NOMO-1 treated with dmso at 0.1 percent for 144 hours (cell line): Measurements from ENCODE around the gene STT3B.

Source experiments
- DNase-seq: peaks from one replicate; lab custom pipeline; 2025; ENCODE audit not compliant: unreplicated experiment; lab: John Stamatoyannopoulos, UW

The STT3B gene

DNA sequence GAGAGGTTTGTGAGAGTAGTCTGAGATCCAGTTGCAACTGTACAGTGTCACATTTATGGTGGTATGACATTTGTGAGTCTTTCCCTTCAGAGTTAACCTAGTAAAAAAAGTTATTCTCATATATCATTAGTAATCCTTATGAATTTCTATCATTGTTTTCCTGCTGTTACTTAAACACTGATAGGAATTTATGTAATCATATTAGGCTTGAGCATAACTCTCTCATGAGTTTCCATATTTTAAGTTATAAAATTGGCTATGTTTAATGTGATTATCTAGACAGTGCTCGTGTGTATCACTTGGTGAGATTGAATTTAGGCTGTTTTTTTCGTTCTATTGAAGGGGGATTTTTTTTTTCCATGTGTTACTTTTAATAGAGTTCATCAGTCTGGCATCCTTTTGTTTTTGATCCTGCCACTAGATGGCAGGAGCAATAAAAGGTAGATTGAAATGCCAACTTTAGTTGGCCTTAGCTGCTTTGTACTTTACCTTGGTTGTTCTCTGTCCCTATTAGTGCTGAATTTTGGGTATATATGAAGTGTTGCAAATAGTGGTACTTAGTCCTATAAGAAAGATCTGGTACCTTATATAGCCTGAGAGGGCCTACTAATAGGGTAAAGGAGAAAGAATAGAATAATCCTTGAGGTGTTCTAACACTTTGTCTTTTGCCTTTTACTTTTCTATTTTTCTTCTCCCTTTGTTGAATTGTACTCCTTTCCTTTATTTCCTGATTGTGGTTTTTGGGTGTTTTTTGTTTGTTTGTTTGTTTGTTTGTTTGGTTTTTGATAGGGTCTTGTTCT, 17.9 kb downstream of the STT3B start:
- no peak for DNase-seq

- no peak for DNase-seq
Observed at GRCh38 chr3:31551646-31552045, 18.9 kb downstream of the STT3B start.

DNA sequence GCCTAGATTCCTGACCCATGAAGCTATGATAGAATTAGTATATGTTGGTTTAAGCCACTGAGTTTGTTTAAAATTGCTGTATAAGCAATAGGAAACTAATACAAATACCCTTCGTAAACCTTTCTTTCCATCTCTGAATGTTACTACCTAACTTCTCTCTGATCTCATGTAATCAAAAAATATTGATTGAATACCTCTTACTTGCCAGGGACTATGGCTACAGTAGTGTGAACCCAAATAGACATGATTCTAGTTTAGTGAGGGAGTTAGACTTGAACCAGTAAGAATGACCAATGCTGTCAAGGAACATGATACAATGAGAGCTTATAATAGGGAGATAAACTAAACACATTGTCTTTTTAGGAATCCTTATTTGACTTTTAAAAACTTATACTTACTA, 19.4 kb downstream of the STT3B start:
- no peak for DNase-seq

GRCh38 chr3:31553258-31553657, 20.5 kb downstream of the STT3B start:
- no peak for DNase-seq

DNA sequence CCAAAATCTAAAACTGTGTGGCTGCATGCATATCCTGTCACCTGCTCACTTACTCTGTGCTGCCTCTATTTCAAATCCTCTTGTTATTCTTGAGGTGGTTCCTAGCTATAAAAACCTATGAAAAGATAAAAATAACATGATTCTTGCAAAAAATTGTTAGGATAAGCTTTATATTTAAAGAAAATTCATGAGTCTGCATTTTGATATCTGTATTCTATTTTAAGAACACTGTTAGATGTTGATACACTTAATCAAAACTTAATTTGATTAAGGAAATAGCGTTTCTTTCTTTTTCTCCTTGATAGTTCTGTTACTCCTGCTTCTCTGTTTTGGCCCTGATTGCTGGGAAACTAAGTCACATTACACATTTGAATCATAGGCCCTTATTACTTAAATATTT, 22.5 kb downstream of the STT3B start:
- no peak for DNase-seq

DNA sequence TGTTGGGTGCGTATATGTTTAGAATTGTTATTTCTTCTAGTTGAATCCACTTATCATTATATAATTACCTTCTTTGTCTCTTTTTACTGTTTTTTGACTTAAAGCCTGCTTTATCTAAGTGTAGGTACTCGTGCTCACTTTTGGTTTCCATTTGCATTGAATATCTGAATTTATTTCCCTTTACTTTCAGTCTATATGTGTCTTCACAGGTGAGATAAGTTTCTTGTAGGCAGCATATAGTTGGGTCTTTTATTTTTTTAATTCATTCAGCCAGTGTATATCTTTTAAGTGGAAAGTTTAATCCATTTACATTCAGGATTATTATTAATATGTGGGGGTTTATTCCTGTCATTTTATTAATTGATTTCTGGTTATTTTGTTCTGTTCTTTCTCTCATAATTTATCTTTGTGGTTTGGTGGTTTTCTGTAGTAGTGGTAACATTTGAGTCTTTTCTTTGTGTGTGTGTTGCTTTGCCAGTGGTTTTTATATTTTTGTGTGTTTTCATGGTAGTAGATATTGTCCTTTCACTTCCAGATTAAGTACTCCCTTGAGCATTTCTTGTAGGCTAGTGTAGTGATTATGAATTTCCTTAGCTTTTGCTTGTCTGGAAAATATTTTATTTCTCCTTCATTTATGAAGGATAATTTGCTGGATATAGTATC, 27.3 kb downstream of the STT3B start:
- DNase-seq: no peak

GRCh38 chr3:31561891-31562290, 29.2 kb downstream of the STT3B start:
- DNase-seq: no peak

DNA sequence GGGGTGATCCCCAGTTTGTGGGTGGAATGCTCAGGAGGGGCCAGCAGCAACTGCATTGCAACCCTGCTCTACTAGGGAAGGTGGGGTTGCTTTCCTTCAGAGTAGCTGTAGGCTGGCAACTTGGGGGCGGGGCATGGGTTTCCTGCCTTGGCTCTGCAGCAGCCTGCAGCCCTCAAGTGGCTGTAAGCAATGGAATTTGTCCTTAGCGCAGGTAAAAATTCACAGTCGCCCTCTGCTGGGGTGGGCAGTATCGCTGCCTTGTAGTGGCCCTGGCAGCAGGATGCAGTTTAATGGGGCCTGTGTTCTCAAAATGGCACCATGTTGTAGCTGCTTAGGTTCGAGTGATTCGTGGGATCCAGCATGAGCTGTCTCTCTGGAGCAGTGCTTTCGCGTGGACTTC, 29.8 kb downstream of the STT3B start:
- DNase-seq: no peak

- DNase-seq: no peak
Observed at GRCh38 chr3:31565288-31565687, 32.6 kb downstream of the STT3B start.

DNA sequence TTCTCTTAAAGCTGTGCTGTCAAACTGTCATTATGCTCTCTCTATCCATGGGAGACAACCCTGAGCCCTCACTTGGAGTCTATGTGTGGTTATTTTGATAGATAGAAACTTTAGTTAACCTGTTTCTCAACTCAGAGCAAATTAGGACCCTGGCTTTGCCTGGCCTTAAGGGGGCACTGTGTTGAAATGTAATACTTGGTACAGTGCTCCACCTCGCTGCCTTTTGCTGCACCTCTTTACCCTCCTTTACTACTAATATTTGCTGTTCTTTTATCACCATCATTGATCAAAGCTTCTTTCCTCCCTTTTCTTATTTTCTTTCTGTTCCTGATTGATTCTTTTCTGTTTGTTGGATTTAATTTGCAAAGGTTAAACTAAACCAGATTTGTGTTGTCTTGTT, 34.3 kb downstream of the STT3B start:
- DNase-seq: no peak

- no peak for DNase-seq
Observed at GRCh38 chr3:31568649-31569048, 35.9 kb downstream of the STT3B start.

- DNase-seq: no peak
Observed at GRCh38 chr3:31571325-31571724, 38.6 kb downstream of the STT3B start.

DNA sequence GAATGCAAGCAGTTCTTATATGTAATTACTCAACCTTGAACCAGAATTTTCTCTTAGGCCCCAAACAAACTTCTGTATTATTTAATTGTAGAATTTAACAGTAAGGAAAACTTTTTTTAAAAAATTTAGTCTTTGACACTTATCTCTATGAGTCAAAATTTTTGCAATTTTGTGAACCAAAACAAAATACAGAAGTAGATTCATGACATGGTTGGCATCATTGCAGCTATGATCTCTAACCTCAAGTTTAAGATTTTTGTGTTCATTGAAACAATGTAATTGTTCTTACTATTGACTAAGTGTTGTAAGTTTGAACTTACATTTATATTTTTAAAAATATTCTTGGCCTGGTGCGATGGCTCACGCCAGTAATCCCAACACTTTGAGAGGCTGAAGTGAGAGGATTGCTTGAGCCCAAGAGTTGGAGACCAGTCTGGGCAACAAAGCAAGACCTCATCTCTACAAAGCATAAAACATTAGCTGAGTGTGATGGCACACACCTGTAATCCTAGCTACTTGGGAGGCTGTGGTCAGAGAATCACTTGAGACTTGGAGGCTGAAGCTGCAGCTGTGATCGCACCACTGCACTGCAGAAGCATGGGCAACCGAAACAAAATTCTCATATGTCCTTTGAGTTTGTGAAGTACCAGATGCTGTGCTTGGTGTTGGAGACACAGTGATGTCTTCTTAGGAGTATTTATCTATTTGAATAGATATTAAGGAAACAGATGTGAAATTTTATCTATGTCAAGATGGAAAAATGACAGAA, 39.7 kb downstream of the STT3B start:
- DNase-seq: no peak

- DNase-seq: no peak
Observed at GRCh38 chr3:31573036-31573779, 40.5 kb downstream of the STT3B start.

- DNase-seq: no peak
Observed at GRCh38 chr3:31575448-31575847, 42.7 kb downstream of the STT3B start.

GRCh38 chr3:31576521-31576920, 43.8 kb downstream of the STT3B start:
- DNase-seq: no peak

DNA sequence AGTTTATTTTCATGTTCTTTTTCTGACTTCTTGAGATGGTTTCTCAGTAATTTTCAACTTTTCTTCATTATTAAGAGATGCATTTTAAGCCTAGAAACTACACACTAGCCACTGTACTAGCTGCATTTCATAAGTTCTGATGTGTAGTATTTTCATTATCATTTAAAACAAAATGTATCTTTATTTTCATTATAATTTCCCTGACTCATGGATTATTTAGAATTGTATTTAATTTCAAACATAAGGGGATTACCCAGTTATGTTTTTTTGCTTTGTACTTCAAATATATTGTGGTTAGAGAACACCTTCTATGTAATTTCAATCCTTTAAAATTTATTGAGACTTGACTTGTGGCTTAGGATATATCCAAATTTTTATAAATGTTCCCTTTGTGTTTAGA, 44.5 kb downstream of the STT3B start:
- no peak for DNase-seq

GRCh38 chr3:31579828-31580227, 47.1 kb downstream of the STT3B start:
- DNase-seq: no peak

DNA sequence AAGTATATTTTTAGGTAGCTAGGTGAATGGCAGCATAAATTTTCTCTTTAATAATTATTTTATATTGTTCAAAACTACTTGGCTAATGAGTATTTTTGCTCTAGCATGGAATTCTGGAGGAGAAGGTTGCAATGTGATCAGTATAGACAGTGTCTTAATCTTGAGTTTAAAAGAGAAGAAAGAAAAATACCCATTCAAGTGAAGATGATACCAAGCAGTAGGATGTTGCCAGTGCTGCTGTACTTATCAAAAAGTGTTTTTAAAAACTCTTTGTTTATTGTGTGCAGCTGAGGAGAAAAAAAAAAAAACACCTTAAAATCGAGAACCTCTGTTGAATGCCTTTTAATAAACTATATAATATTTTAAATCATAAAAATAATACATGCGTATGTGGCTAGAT, 47.9 kb downstream of the STT3B start:
- DNase-seq: no peak

DNA sequence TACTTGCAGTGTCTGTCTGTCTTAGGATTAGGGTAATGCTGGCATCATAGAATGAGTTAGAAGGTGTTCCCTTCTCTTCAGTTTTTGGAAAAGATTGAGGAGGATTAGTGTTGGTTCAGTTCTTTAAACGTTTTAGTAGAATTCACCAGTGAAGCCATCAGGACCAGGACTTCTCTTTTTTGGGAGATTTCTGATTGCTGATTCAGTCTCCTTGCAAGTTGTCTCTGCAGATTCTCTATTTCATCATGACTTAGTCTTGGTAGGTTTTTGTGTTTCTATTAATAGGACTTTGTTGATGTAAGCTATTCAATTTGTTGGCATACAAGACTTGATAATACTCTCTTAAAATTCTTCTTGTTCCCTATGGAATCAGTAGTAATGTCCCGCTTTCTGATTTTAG, 48.9 kb downstream of the STT3B start:
- DNase-seq: no peak

GRCh38 chr3:31589228-31589627, 56.5 kb downstream of the STT3B start:
- no peak for DNase-seq
